Right atrium auricular region (tissue), 2 donors: ENCODE measurements around the gene CS. TPM values are rescaled to one million over a fixed set of nuclear protein-coding genes. Genes with fewer than 3 reads are reported as not detected.
"Not testable (repeated sequence)": the region's sequence is repeated elsewhere in the genome, so short reads cannot be mapped to it uniquely, and the experiment has no call there.

Experiments
- DNase-seq: peaks from one replicate; pipeline ENCODE4 v3.0.0-alpha.2; 2019; ENCODE audit warnings: low spot score
- H3K27ac ChIP-seq, 2 donors: fragments of 200-600 bp; sonication (generic); 1 replicate in 1 of 2; 2 replicates in 1 of 2; pipeline ENCODE4 v1.5.1; 2016 to 2019
- H3K27me3 ChIP-seq, 2 donors: fragments of 200-600 bp; sonication (generic); one replicate each; pipeline versions ENCODE4 v1.5.1 to v1.6.0; 2017 to 2019
- H3K36me3 ChIP-seq: fragments of 200-600 bp; sonication (generic); one replicate; pipeline ENCODE4 v1.5.1; 2016
- H3K4me1 ChIP-seq, 2 donors: fragments of 200-600 bp; sonication (generic); one replicate each; pipeline versions ENCODE4 v1.5.1 to v1.6.0; 2017 to 2019
- H3K4me3 ChIP-seq, 2 donors: fragments of 200-600 bp; sonication (generic); 1 replicate in 1 of 2; 2 replicates in 1 of 2; pipeline ENCODE4 v1.5.1; 2017 to 2019; ENCODE audit warnings: mild to moderate bottlenecking in 1 of 2, moderate library complexity in 1 of 2
- H3K9me3 ChIP-seq, 2 donors: fragments of 200-600 bp; sonication (generic); one replicate each; pipeline ENCODE4 v1.5.1; 2019
- total RNA-seq, 2 donors: library from RNA; depleted of rRNA; stranded (reverse); fragments of >200 nt; gene quantifications; one replicate each; pipeline ENCODE4 v1.1.0, GENCODE V29; 2016
- TF ChIP-seq, protein P1 (sequence below), 2 donors: fragments of 200-600 bp; sonication (generic); IDR thresholded peaks; one replicate each; pipeline ENCODE4 v1.5.1; 2019; ENCODE audit warnings: antibody characterized with exemption in 2 of 2

The CS gene
- total RNA-seq, 2 donors from 2014 or later: 236 to 513 TPM

DNA sequence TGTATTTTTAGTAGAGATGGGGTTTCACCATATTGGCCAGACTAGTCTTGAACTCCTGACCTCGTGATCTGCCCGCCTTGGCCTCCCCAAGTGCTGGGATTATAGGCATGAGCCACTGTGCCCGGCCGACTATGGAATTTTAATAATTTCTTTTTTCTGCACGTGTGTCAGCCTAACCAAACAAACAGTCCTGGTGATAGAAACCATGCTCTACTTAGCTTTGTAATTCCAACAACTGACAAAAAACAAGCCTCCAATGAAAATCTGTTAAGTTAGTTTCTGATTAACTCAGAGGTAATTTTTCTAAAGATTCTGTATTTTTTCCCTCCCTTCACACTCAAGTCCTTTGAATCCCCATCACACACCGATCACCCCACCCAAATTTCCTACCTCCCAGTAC lies 18.1 kb downstream of the CS start:
- no peak overlapping the region for H3K4me3 ChIP-seq
- DNase-seq: no peak
- H3K36me3 ChIP-seq: peaks cover 85% of the 10 kb centered on the region
- no peak overlapping the region for H3K27ac ChIP-seq
- TF ChIP-seq, protein P1, sequence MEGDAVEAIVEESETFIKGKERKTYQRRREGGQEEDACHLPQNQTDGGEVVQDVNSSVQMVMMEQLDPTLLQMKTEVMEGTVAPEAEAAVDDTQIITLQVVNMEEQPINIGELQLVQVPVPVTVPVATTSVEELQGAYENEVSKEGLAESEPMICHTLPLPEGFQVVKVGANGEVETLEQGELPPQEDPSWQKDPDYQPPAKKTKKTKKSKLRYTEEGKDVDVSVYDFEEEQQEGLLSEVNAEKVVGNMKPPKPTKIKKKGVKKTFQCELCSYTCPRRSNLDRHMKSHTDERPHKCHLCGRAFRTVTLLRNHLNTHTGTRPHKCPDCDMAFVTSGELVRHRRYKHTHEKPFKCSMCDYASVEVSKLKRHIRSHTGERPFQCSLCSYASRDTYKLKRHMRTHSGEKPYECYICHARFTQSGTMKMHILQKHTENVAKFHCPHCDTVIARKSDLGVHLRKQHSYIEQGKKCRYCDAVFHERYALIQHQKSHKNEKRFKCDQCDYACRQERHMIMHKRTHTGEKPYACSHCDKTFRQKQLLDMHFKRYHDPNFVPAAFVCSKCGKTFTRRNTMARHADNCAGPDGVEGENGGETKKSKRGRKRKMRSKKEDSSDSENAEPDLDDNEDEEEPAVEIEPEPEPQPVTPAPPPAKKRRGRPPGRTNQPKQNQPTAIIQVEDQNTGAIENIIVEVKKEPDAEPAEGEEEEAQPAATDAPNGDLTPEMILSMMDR (IDR thresholded peaks at IDR 0.05): no peak
- H3K27me3 ChIP-seq: no peaks in the 10 kb centered on the region
- peaks cover 0 to 12% of the 10 kb centered on the region in 2 donors for H3K4me1 ChIP-seq
- H3K9me3 ChIP-seq: no peaks in the 10 kb centered on the region

DNA sequence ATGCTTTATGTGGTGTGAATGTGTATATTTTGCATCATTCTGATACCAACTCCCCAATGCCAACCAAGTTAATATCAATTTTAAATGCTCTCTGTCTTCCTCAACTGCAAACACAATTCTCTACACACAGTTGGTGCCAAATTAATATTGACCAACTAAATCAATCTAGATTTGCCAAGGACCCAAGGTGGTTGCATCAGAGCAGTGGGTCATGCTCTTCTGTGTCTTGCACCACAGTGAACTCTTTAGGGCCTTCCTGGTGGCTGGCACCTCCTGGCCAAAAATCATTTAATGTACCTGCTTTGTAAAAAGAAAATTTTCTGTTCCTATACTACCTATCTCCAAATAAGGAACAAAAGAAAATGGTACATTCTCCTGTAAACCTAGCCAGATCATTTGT lies 19.3 kb downstream of the CS start:
- TF ChIP-seq, protein P1 (IDR thresholded peaks at IDR 0.05): no peak
- Histone ChIP-seq H3K36me3 (peaks cover 94% of the 10 kb centered on the region), H3K27ac (no peak overlapping the region), H3K27me3 (no peaks in the 10 kb centered on the region), H3K4me3 (no peak overlapping the region), H3K4me1 (peaks cover 0 to under 1% of the 10 kb centered on the region in 2 donors), H3K9me3 (no peaks in the 10 kb centered on the region)
- no peak for DNase-seq

DNA sequence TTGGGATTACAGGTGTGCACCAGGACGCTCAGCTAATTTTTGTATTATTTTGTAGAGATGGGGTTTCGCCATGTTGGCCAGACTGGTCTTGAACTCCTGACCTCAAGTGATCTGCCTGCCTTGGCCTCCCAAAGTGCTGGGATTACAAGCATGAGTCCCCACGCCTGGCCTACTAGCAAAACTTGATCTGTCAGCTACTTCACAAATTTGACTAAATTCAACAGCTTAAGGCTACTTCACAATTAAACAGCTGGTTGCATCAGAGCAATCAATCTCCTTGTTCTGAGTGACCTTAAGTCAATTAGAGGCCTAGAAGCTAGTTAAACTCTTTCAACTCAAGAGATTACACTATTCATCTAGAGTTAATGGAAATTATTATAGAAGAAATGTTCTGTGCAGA lies 21.2 kb downstream of the CS start:
- H3K36me3 ChIP-seq: peaks cover 96% of the 10 kb centered on the region
- H3K4me1 ChIP-seq: no peaks in the 10 kb centered on the region
- DNase-seq: no peak
- TF ChIP-seq, protein P1 (IDR thresholded peaks at IDR 0.05): no peak
- H3K27me3 ChIP-seq: no peaks in the 10 kb centered on the region
- H3K9me3 ChIP-seq: no peaks in the 10 kb centered on the region
- H3K27ac ChIP-seq: no peak overlapping the region
- H3K4me3 ChIP-seq: no peak overlapping the region

DNA sequence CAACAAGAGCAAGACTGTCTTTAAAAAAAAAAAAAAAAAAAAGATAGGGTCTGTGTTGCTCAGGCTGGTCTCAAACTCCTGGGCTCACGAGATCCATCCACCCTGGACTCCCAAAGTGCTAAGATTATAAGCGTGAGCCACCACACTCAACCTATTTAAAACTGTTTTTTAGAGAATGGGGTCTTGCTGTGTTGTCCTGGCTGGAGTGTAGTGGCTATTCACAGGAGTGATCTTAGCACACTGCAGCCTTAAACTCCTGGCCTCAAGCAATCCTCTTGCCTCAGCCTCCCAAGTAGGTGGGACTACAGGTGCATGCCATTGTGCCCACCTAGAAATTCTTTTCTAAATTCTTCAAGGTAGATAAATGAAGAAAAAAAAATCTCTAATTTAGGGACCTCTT lies 25.8 kb downstream of the CS start:
- Histone ChIP-seq H3K4me1 (peaks cover 0 to 13% of the 10 kb centered on the region in 2 donors), H3K9me3 (no peaks in the 10 kb centered on the region)
- TF ChIP-seq, protein P1 (IDR thresholded peaks at IDR 0.05): no peak

DNA sequence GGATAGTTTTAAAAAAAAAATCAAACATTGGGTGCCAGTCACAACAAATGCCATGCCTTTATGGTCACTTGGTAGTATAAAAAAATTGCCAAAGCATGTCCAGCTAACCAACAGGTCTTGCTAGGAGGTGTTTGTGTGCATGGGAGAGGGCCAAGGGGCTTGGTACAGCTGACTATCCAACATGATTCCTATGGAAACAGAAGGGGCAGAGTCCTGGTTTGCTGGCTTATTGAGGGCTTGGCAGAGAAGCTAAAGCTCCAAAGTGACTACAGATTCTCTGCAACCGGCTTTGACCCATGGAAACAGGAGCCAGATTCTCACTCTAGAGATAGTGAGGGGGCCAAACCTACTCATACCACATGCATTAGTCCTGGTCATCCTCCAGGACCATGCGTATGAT lies 27.7 kb downstream of the CS start:
- not testable (repeated sequence) for H3K27me3 ChIP-seq, DNase-seq, H3K9me3 ChIP-seq, H3K4me3 ChIP-seq
- Histone ChIP-seq H3K27ac (peak overlapping the region; percentile 79), H3K36me3 (peaks cover 59% of the 10 kb centered on the region), H3K4me1 (peaks cover 0 to 26% of the 10 kb centered on the region in 2 donors)

More for the DNA sequence above, 25.8 kb downstream of the CS start:
- H3K27me3 ChIP-seq: no peaks in the 10 kb centered on the region
- DNase-seq: no peak
- H3K36me3 ChIP-seq: peaks cover 77% of the 10 kb centered on the region
- H3K4me3 ChIP-seq: no peak overlapping the region
- H3K27ac ChIP-seq: no peak overlapping the region

DNA sequence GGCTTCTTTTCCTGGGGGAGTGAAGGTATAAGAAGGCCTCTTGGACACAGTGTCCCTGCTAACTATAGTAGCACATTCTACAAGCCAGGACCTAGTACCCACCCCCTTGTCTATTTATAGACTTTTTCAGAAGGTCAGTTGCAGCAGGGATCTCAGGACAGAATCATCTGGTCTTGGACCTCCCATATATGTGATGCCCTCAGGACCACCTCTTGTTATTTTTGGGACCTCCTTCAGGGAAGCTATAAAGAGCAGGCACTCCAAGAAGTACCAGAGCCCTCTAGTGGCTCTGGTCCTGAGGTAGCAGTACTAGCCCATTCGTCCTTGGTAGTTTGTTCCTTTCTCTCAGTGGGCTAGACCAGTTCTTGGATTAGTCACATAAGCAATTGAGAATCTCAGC lies 29.1 kb downstream of the CS start:
- Histone ChIP-seq H3K27me3 (no peaks in the 10 kb centered on the region), H3K27ac (peak overlapping the region; percentile 79 to 94), H3K4me3 (no peak overlapping the region), H3K36me3 (peaks cover 47% of the 10 kb centered on the region), H3K4me1 (peaks cover 0 to 32% of the 10 kb centered on the region in 2 donors), H3K9me3 (no peaks in the 10 kb centered on the region)
- TF ChIP-seq, protein P1 (IDR thresholded peaks at IDR 0.05): peak in 1 of 2 donors; percentile 54
- no peak for DNase-seq
